ENCODE measurements around the gene NTNG1.
"Not testable (repeated sequence)": the region's sequence is repeated elsewhere in the genome, so short reads cannot be mapped to it uniquely, and the experiment has no call there.

Gene NTNG1

DNA sequence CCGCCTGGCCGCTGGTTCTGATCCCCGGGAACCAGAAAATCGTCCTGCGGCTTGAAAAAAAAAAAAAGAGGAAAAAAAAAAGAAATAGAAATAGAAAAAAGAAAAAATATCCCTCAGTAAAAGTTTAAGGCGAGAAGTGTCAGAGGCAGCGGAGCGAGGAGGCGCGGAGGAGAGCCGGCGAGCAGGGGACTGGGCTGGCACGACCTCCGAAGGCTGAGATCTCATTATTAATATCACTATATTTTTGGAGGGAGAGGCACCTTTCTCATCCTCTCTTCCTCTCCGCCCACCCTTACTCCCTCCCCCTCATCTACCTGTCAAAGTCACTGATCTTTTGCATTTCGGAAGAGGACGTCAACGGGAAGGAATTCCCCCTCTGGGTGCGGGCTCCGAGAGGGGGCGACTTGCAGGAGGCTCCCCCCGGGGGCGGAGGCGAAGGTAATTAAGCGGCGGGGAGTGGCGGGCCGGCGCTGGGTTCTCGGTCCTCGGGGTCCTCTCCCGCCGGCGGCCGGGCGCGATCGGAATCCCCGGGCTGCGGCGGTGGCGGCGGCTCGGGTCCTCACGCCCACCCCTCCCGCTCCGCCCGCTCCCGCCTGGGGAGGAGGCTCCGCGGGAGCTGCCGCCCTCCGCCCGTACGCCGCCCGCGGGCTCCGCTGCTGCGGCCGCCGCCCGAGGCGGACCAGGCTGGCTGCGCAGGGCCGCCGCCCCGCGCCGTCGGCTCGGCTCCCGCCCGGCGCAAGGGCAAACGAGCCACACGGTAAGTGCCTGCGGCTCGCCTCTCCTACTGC is at the start of gene NTNG1:
TSS of gene NTNG1 (plus strand) at position 337 of the 788 bp plus-strand sequence.
- no peak for DNase-seq

DNA sequence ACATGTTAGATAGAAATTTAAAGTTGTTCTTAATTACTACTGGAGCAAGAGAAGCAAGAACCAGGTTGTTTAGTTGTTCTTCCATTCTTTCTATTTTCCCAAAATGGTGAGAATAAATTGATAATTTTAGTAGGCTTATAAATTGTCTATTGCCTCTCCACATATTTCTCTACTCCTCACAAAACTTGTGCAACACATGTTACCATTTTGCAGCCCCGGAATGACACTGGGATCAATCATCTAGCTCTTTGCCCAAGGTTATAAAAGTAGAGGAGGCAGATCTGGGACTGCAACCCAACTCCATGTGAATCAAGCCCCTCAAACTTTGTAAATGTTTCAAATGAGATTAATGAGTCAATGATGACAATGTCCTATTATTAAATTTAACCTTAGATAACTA is 49.4 kb upstream of the NTNG1 start:
- DNase-seq, result no peak

DNA sequence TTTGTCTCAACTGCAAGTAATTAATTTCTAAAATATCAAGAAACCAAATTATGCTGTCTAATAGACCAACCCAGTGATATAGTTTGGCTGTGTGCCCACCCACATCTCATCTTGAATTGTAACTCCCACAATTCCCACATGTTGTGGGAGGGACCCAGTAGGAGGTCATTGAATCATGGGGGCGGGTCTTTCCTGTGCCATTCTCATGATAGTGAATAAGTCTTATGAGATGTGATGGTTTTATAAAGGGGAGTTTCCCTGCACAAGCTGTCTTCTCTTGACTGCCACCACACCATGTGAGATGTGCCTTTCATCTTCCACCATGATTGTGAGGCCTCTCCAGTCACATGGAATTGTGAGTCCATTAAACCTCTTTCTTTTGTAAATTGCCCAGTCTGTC is 47.4 kb upstream of the NTNG1 start:
- not testable (repeated sequence) for DNase-seq

DNA sequence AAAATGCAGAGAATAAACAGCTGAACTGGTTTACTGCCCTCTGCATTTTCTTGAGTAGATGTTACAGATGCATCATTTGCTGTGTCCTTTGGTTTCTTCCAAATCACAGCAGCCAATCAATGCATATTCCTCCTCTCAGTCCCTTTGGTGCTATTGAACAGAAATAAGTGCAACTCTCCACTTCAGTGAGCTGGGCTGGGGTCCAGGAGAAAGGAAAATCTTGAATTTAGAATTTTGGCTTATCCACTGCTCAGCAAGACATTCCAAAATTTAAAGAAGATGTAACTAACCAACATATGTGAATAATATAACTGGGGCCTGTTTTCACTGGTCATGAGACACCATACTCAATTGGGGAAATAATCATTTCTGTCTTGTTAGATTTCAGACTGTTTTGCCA is 45.2 kb upstream of the NTNG1 start:
- no peak for DNase-seq

DNA sequence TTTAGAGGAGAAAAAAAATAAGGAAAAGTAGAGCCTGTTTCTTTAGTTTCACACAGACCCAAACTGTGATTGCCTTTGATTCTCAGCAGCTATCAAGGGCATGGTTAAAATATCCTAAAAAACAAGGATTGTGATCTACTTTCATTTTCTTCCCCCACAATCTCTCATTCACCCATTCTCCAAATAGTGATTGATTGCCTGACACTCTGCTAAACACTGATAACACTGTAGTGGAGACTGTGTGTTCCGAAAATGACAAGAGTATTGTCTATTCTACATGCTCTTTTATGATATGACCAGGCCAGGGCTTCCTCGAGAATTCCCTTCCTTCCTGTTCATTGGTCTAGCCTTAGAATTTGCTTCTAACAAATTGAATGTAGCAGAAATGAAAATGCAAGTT is 44.1 kb upstream of the NTNG1 start:
- no peak for DNase-seq

DNA sequence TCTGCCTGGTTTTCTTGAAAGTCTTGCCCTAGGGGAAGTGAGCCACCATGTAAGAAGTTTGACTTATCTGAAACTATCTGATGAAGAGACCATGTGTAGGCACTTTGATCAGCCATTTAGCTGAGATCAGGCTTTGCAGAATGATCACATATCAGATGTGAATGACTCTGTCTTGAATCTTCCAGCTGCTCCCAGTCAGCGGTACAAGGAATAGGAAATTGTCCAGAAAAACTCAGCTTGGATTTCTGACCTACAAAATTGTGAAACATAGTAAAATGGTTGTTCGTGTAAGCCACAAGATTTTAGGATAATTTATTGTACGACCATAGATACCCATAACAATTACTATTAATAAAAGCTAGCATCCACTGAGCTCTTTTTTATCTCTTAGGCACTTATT is 41.9 kb upstream of the NTNG1 start:
- DNase-seq, result no peak

DNA sequence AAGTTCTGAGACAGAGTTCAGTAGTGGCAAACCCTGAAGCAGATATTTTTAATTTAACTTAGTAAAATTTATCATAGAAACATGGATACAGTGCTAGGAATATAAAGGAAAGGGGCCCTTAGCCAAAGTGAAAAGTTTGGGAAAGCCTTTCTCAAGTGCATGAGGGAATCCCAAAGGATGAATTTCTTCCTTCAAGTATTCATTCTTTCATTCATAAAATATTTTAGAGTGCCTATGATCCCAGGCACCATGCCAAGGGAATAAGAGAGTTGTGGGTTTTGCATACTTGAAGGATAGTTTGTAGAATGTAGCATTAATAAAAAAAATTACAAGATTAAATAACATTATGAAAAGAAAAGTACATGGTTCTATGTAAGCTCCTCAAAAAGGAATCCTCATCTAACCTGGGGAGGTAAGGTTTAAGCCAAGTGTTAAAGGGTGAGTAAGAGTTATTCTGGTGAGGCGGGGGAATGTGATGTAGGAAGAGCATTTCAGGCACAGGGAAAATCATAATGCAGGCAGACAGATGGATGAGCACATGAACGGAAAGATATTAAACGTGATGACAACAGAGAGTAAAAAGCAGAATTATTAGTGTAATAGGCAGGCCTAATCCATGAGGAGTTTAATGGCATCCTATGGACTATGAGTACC is 40.4 kb upstream of the NTNG1 start:
- no peak for DNase-seq

DNA sequence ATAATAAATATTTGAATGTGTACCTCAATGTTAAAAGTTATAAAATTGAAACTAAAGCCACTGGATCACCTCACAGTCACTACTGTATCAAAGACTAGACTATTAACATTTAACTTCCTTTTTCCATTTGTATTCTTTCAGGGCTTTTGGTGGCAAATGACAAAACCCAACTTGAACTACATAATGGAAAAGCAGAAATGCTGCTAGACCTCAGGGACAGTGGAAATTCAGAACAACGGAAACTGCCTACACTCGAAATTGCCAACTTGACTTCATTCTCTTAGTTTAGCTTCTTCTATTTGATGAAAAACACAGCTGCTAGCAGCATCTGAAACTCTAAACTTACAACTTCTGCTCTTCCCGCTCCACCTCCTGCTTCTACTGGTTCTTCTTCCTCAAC is 34.9 kb upstream of the NTNG1 start:
- DNase-seq, result no peak

DNA sequence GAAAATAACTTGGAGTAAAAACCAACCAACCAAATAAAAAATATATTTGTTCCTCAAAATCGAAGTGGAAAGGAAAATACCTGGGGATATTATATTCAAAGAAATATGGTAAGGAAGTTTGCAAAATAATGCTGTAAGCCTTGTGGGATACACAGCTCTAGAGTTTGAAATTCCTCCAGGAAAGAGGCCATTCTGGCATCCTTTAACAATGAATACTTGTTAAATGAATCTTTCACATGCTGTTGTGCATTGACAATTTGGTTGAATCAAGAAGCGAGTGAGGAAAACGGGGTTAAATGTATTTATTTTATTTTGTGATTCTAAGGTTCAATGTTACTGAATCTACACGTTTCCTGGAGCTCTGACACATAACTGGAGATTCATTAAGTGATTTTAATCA is 30.5 kb upstream of the NTNG1 start:
- no peak for DNase-seq

DNA sequence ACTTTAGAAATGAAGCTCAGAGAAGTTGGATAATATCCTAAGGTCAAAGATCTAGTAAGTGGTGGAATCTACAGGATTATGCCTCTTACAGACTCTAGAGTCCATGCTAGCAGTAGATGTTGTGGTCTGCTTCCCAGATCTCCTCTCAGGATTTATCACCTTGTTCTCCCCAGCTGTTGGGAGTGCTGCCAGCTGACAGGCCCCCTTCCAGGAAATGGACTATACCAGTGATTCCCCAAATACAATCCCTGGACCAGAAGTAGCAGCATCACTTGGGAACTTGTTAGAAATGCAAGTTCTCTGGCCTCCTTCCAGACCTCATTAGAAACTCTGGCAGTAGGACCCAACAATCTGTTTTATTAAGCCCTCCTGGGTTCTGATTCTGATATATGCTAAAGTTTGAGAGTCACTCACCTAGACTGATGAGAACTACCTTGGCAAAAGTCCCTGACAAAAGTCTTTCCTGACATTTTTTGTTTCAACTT is 24.5 kb upstream of the NTNG1 start:
- DNase-seq, result no peak

DNA sequence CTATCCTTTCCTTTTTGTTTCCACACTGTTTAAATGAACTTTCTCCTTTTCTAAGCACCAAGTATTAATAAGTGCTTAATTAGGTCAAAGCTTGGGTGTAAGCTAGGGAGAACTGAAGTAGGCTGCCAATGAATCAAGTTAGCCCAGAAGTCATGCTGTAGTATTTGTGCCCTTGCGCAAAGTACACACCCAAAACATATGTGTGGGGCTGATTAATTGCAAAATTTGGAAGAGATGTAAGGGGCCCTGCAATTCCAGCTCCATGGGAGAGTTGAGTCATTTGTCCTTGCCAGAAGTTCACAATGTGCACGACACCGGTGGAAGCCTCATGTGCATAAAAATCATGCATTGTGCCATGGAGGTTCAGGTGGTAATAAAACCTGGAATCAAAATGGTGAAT is 18.6 kb upstream of the NTNG1 start:
- no peak for DNase-seq

DNA sequence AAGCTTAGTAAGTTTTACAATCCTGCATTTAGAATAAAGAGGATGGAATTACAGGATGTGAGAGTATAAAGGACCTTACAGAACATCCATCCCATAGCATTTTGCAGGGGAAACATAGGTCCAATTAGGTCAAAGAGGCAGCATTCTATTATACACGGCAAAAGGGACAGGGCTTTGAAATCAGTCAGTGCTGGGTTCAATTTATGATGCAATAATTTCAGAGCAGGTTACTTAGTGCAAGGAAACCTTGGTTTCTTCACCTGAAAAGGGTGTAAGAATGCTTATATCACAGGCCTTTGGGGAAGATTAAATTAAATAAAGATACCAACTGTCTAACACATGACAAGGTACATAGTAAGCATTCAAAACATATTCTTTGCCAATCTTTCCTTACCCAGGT is 17.1 kb upstream of the NTNG1 start:
- DNase-seq, result no peak

DNA sequence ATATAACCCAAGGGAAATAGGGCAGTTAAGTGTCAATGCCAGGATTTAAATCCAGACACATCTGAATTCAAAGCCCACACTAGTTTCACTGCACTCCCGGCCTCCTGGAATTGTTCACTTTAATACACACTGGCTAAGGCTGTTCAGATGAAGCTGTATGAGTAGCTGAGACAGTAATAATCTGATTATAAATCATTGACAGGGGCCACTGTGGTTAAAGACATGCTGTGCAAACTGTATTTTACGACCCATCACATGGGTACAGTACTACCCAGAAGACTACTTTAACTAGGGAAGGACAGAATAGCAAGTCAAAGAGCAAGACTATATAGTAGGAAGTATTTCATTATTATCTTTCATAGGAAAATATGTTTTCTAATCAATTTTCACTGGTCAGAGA is 16.1 kb upstream of the NTNG1 start:
- DNase-seq, result no peak

DNA sequence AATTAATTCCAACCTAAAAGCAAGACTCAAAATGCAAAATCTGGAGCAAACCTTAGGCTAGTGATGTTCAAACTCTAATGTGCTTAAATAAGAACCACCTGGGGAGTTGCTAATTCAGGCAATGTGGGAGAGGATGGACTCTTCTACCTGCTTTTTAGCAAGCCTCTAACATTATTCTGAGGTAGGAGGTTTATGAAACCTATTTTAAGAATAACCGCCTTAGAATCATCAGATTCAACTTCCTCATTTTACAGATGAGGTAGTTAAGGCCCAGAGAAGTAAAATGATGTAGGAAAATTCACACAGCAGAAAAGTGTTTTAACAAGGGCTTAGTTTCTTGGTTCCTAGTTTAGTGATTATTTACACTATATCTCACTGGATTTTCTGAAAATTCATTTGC is 8.6 kb upstream of the NTNG1 start:
- DNase-seq, result no peak

DNA sequence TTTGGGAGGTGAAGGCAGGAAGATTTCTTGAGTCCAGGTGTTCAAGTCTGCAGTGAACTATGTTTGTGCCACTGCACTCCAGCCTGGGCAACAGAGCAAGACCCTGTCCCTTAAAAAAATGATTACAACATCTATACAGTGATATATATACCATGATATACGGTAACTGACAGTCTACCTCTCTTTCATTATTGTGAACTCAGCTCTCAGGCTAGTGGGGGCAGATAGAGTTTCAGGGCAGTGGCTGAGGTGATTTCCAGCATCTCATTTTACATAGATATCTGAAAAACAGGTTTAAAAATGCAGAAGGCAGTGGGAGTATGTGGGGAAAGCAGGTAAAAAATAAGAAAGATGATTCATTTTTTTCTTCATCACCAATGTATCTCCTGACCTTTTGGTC is 8.1 kb upstream of the NTNG1 start:
- no peak for DNase-seq

DNA sequence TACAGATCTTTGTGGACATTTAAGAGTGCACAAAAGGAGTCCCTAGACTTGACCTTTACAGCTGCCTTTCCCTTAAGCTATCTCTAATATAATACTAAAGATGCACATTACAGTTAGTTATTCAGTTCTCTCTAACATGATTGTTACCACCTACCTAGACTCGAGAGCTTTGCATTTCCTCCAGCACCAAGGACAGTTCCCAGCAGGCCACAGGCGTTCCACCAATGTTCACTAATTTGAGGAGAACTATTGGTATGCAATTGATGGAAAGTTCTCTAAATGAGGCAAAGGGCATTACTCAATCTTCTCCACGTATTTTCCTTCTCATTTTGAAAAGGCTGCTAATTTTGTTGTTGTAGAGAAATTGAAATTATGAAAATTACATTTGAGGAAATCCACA is 5.4 kb upstream of the NTNG1 start:
- peak; percentile 5 for DNase-seq

DNA sequence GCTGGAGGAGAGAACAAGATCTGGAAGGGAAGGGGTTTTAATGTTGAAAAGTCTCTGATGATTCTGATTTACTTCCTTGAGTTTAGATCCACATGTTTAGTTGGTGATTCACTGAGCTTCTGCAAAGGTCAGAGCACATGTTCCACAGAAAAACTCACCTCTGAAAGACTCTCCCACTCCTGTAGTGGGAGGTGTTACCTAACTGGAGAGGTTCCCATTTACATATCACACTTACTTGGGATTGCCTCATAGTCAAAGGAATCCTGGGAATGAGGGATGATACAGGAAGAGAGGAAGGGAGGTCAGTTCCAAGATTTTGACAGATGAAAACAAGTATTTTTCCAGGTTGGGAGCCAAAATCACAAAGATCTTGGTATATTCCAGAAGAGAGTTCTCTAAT is 2.7 kb upstream of the NTNG1 start:
- no peak for DNase-seq

DNA sequence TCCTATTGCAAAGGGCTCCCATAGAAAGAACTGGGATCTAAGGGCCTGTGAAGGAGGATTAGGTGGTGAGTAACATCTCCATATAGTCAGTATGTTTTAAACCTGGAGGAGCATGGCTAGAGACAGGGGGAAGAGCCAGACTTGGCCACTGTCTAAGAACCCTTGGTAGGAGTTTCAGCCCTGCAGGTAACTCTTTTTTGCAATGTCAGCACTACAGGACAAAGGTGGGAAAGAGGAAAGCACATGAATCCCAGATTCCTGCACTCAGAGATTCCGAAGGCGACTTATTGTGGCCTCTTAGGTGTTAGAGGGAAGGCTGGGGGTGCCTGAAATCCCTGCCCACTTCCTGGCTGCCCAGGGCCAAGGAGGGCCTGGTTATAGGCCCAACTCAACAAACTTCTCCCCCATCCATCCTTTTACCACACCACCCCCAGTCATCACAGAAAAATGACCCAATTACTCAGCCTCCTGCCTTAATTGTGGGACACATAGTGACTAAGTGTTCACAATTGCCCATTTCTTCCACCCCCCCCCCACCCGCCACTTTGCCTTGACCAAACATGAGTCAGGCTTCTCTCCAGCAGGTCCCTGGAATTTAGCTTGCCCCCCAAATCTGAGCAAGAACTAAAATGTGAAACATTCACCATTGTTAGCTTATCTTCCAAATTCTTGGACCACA is 1.9 kb upstream of the NTNG1 start:
- no peak for DNase-seq

DNA sequence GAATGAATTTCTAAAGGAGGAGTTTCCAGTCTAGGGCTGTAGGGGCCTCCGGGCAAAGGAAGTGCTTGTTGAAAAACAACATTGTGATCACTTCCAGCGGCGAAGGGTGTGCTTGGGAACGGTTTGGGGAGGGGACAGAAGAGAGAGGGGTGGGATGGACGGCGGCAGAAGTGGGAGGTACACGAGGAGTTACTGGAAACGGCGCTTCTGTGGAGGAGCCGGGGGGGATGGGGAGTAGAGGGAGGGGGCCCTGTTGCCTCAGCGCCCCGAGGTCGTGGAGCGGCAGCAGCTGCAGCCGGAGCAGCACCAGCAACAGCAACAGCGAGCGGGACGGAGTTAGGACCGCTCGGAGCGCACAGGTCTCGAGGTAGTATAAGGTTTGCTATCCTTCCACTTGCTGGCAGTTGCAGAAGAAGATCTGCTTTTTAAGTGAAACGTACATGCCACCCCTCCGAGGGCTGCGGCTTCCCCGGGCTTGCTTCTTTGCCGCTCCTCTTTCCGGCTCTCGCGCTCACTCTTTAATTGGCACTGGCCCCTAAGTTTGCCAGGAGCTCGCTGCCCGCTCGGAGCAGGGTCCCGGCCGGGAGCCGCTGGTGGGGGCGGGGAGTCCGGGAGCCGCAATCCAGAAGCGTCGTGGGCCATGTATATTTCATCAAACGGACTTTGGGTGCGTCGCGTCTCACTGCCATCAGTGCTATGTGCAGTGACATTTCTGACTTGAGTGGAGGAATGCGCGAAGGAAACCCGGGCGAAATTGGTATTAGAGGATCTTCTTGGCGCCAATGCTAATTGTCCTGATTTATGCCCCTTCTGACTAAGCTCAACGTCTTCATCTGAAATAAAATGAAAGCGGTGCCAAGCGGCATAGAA is 771 bp upstream of the NTNG1 start:
- DNase-seq, result peak; percentile 5

DNA sequence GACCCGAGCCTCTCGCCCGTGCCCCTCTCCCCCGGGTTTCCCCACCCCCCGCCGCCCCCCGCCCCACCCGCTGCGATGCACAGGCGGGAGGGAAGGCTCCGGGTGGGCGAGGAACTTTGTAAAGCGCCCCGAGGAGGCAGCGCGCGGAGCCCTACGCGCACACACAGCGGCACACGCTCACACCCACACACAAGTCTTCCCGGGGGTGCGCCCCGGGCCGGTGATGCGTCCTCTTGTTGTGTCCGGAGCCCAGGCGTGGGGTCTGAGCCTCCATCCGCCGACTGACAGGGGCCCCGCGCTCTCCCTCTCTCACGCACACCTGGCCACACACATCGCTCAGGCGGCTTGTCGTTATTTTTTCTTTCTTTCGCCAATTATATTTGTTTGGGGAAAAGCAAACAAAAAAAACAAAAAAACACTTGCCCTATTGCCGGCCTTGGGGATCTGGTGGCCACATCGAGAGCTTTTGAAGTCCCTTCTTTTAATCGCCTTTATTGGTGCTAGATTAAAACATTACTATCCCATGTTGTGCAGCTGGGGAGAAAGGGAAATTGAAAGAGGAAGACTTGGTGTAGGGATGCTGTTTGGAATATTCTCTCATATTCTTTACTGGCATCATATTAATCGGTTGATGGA is 770 bp downstream of the NTNG1 start:
- peak; percentile 10 for DNase-seq

DNA sequence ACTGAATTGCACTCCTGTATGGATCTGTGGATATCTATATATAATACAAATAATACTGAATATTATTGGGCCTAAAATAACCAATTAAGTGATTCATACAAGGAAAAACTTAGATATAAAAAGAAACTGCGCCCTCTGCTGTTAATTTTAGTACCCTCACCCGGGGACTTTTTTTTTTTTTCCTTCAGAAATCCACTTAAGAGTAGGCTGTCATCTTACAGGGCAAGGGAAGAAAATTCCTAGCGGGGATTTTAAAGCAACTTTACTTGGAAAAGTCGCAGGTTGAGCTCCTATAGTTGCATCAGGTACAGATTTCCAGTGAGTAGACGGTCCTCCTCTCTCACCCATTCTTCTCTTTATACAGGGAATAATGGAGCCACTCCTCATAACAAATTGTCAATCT is 1.3 kb downstream of the NTNG1 start:
- no peak for DNase-seq

DNA sequence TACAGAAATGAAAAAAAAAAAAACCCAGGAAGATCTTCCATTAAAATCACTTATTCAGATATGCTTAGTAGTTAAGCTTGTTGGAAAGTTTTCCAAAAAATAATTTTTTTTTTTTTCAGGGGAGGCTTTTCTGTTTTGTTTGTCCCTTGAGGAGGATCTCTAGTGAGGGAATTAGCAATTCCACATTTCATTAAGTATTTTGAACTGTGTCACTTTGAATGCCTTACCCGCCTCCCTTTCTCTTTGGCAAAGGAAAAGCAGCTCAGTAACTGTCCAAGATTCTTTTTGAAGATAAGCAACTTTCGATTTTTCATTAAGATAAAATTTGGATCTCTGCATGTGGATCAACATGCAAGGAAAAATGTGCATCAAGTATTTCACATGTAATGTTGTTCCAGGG is 1.8 kb downstream of the NTNG1 start:
- DNase-seq, result no peak

DNA sequence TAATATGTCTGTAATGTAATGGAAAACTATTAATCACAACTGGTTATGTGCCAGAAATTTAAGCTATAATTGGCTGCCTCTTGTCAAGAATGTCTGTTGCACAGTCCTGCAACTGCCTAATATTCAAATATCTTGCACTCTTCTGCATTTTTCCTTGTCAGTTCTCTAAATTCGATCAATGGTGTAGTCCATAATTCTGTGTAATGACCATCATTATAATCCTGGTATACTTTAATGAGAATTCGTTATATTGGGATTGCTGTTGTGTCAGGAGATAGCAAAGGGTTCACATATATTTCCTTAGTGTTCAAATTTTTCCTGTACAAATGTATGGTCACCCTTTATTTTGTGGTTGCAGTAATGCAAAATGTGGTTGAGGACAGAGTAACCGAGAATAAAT is 4.8 kb downstream of the NTNG1 start:
- no peak for DNase-seq

Data from CD4-positive, alpha-beta T cell treated with Interleukin-17A for 4 hours (primary cell).